HEK293T (cell line): Measurements from ENCODE around the gene CUX1.

Experiments
- BHLHE40 ChIP-seq: fragments of 450-650 bp; IDR thresholded peaks from 2 replicates; pipeline ENCODE4 v1.6.1; 2016; ENCODE audit warnings: mild to moderate bottlenecking, moderate library complexity, borderline replicate concordance
- FOXA1 ChIP-seq: fragments of 450-650 bp; IDR thresholded peaks from 2 replicates; pipeline ENCODE4 v1.6.1; 2016; ENCODE audit warnings: mild to moderate bottlenecking
- FOXK2 ChIP-seq: fragments of 450-650 bp; IDR thresholded peaks from 2 replicates; pipeline ENCODE4 v1.6.1; 2016; ENCODE audit warnings: mild to moderate bottlenecking
- HDGF ChIP-seq: fragments of 450-650 bp; IDR thresholded peaks from 2 replicates; pipeline ENCODE4 v1.6.1; 2017; ENCODE audit warnings: antibody characterized with exemption, borderline replicate concordance
- SP1 ChIP-seq: fragments of 450-650 bp; IDR thresholded peaks from 2 replicates; pipeline ENCODE4 v1.6.1; 2017
- SUZ12 ChIP-seq: fragments of 450-650 bp; IDR thresholded peaks from 2 replicates; pipeline ENCODE4 v1.6.1; 2016; ENCODE audit warnings: mild to moderate bottlenecking
- ZNF384 ChIP-seq: fragments of 450-650 bp; IDR thresholded peaks from 2 replicates; pipeline ENCODE4 v1.6.1; 2016
- TF ChIP-seq, protein P1 (sequence below): fragments of 450-650 bp; IDR thresholded peaks from 2 replicates; pipeline ENCODE4 v1.6.1; 2016

- TF ChIP-seq HDGF (no peak), ZNF384 (no peak), FOXK2 (no peak), FOXA1 (no peak), SUZ12 (no peak), SP1 (no peak), BHLHE40 (no peak)
- TF ChIP-seq, protein P1, sequence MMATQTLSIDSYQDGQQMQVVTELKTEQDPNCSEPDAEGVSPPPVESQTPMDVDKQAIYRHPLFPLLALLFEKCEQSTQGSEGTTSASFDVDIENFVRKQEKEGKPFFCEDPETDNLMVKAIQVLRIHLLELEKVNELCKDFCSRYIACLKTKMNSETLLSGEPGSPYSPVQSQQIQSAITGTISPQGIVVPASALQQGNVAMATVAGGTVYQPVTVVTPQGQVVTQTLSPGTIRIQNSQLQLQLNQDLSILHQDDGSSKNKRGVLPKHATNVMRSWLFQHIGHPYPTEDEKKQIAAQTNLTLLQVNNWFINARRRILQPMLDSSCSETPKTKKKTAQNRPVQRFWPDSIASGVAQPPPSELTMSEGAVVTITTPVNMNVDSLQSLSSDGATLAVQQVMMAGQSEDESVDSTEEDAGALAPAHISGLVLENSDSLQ: no peak
Measured at GRCh38 chr7:102275123-102275703, 457.8 kb downstream of the CUX1 start.
